Measurements from ENCODE around the gene KLHL30. TPM values are rescaled to one million over a fixed set of nuclear protein-coding genes. Genes with fewer than 3 reads are reported as not detected.

Gene KLHL30
- total and polyA plus RNA-seq, 11 donors = 5.1 to 43.7 (median 23.0) TPM

DNA sequence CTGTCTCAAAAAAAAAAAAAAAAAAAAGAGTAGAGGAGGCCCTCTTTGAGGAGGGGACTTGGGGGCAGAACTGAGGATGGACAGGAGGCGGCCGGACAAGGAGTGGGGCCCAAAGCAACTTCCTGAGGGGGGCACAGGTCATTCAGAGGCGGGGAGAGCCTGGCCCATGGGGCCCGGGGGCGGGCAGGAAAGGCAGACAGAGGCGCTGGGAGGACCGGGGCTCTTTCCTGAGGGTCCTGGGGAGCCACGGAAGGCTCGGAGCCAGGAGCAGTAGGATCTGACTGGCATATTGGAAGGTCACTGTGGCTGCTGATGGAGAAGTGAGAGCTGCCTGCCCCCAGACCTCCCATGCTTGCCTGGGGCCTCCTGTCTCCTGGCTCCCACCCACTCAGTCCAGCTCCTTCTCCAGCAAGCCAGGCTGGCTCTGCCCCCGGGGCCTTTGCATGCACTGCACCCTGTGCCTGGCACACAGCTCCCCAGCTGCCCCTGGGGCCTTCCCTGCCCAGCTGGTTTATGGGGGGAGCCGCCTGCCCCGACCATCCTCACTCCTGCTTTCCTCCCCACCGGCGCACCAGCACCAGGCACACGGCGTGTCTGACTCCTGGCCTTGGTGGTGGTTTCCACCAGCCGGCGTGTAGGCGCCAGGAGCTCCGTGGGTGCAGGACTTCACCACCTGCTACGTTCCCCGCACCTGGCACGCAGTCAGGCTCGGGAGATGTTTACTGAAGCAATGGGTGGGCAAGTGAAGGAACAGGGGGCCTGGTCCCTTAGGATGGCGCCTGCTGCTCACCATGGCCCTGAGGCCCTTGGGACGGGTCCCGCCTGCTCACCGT is 32.7 kb upstream of the KLHL30 start:
- DNase-seq = peak in 3 of 5 donors; percentile 4 to 33 (median 5)
- Histone ChIP-seq H3K27ac (no peak overlapping the region), H3K27me3 (peaks cover 0 to 5% (median 0%) of the 10 kb centered on the region in 9 donors), H3K36me3 (no peaks in the 10 kb centered on the region), H3K4me3 (no peak overlapping the region), H3K4me1 (peaks cover 0 to 20% (median 0%) of the 10 kb centered on the region in 12 donors), H3K9me3 (no peaks in the 10 kb centered on the region)
- intact Hi-C loops (cut with DNase I) = loop anchor here in 1 of 10 donors (10.0 kb wide), 1 partner anchor 251 kb away; the partner anchor contains the start of gene RAMP1
- TF ChIP-seq POLR2A (IDR thresholded peaks at IDR 0.05) = no peak
- TF ChIP-seq CTCF (IDR thresholded peaks at IDR 0.05) = no peak
- WGBS, 4 donors = 71 to 91% (median 86%) methylated on average over 10 to 28 of the region's 28 CpGs
- no peak for ATAC-seq

DNA sequence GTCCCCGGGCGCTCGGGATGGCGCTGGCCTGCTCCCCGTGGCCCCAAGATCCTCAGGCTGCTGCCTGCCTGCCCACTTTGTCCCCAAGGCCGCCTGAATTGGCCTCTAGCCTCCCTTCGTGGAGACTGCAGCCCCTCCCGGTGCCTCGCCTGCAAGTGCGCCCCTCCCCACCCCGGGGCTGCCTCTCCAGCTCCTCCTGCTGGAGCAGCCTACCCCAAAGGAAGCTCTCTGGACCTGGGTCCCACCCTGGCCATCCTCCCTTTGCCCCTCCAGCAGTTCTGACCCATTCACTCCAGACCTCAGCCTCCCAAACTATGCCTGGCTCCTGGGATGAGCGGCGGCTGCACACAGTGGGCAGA is 32.1 kb upstream of the KLHL30 start:
- Histone ChIP-seq H3K9me3 (peaks cover 0 to under 1% (median 0%) of the 10 kb centered on the region in 12 donors), H3K27me3 (peaks cover 0 to 5% (median 0%) of the 10 kb centered on the region in 9 donors), H3K4me3 (no peak overlapping the region), H3K4me1 (peaks cover 0 to 20% (median 0%) of the 10 kb centered on the region in 12 donors), H3K27ac (no peak overlapping the region), H3K36me3 (no peaks in the 10 kb centered on the region)
- intact Hi-C loops (cut with DNase I) = loop anchor here in 1 of 10 donors (10.0 kb wide), 1 partner anchor 252 kb away; the partner anchor contains the start of gene RAMP1
- WGBS, 4 donors = 78 to 82% (median 81%) methylated on average over 4 to 13 of the region's 13 CpGs
- DNase-seq = peak in 2 of 5 donors; percentile 11 to 42
- no peak for ATAC-seq
- no peak for TF ChIP-seq POLR2A (IDR thresholded peaks at IDR 0.05)
- TF ChIP-seq CTCF (IDR thresholded peaks at IDR 0.05) = no peak

- H3K4me3 ChIP-seq = no peak overlapping the region
- TF ChIP-seq POLR2A (IDR thresholded peaks at IDR 0.05) = no peak
- peak in 2 of 12 donors; percentile 5 to 12 for TF ChIP-seq CTCF (IDR thresholded peaks at IDR 0.05)
- peaks cover 0 to 20% (median 0%) of the 10 kb centered on the region in 12 donors for H3K4me1 ChIP-seq
- H3K36me3 ChIP-seq = no peaks in the 10 kb centered on the region
- no peak overlapping the region for H3K27ac ChIP-seq
- DNase-seq (peak in 3 of 5 donors; percentile 5 to 51 (median 12)), ATAC-seq (no peak)
- H3K9me3 ChIP-seq = peaks cover 0 to 6% (median 0%) of the 10 kb centered on the region in 12 donors
- peaks cover 0 to 5% (median 0%) of the 10 kb centered on the region in 9 donors for H3K27me3 ChIP-seq
- WGBS, 4 donors = 79 to 84% (median 81%) methylated on average over 26 to 28 of the region's 28 CpGs
- intact Hi-C loops (cut with DNase I) = loop anchor here in 1 of 10 donors (10.0 kb wide), 1 partner anchor 252 kb away; the partner anchor contains the start of gene RAMP1
These were observed 31.6 kb upstream of the KLHL30 start for GRCh38 chr2:238106698-238107524.

Measured in heart left ventricle (tissue), 16 donors.